ENCODE measurements around the gene ELAPOR2.
A peak's percentile ranks its signal among the peaks of the same experiment; 100 is the strongest.
"Not testable (repeated sequence)": the region's sequence is repeated elsewhere in the genome, so short reads cannot be mapped to it uniquely, and the experiment has no call there.

ELAPOR2 gene

GRCh38 chr7:87059525-87060287 is at the start of gene ELAPOR2:
Gene ELAPOR2, minus strand, starts transcription at chr7:87059654. Its CDS starts 141 bp downstream, at chr7:87059513.
- peak; percentile 94 for DNase-seq

GRCh38 chr7:87107949-87108776 is 48.7 kb upstream of the ELAPOR2 start:
- no peak for DNase-seq

GRCh38 chr7:87106974-87107612 is 47.6 kb upstream of the ELAPOR2 start:
- no peak for DNase-seq

GRCh38 chr7:87105401-87105800 is 45.9 kb upstream of the ELAPOR2 start:
- DNase-seq, result no peak

- DNase-seq, result no peak
Observed at GRCh38 chr7:87100326-87100725, 40.9 kb upstream of the ELAPOR2 start.

- not testable (repeated sequence) for DNase-seq
Observed at GRCh38 chr7:87097375-87097774, 37.9 kb upstream of the ELAPOR2 start.

GRCh38 chr7:87094322-87094721 is 34.9 kb upstream of the ELAPOR2 start:
- no peak for DNase-seq

GRCh38 chr7:87092568-87093091 is 33.2 kb upstream of the ELAPOR2 start:
- no peak for DNase-seq

GRCh38 chr7:87091487-87092066 is 32.1 kb upstream of the ELAPOR2 start:
- DNase-seq, result no peak

- no peak for DNase-seq
Observed at GRCh38 chr7:87083865-87084519, 24.5 kb upstream of the ELAPOR2 start.

GRCh38 chr7:87082675-87083074 is 23.2 kb upstream of the ELAPOR2 start:
- no peak for DNase-seq

GRCh38 chr7:87075671-87076404 is 16.4 kb upstream of the ELAPOR2 start:
- DNase-seq, result no peak

GRCh38 chr7:87067788-87068187 is 8.3 kb upstream of the ELAPOR2 start:
- DNase-seq, result no peak

GRCh38 chr7:87060288-87060537 is 759 bp upstream of the ELAPOR2 start:
- no peak for DNase-seq

GRCh38 chr7:87058744-87059524 is 520 bp downstream of the ELAPOR2 start:
- DNase-seq, result peak; percentile 56

- no peak for DNase-seq
Observed at GRCh38 chr7:87057210-87057609, 2.2 kb downstream of the ELAPOR2 start.

- DNase-seq, result no peak
Observed at GRCh38 chr7:87056346-87056745, 3.1 kb downstream of the ELAPOR2 start.

GRCh38 chr7:87048839-87049238 is 10.6 kb downstream of the ELAPOR2 start:
- DNase-seq, result no peak

- DNase-seq, result no peak
Observed at GRCh38 chr7:87046456-87046855, 13.0 kb downstream of the ELAPOR2 start.

- DNase-seq, result not testable (repeated sequence)
Observed at GRCh38 chr7:87044713-87045112, 14.7 kb downstream of the ELAPOR2 start.

- DNase-seq, result not testable (repeated sequence)
Observed at GRCh38 chr7:87041586-87041985, 17.9 kb downstream of the ELAPOR2 start.
